Measurements from ENCODE around the gene UBE2V1. TPM values are rescaled to one million over a fixed set of nuclear protein-coding genes. Genes with fewer than 3 reads are reported as not detected.

Gene UBE2V1
- total and polyA plus RNA-seq, 2 donors (not counting 3 experiments of a cell fraction or from before 2014, with no cell fraction given) = 145 to 156 TPM

- H3K9me3 ChIP-seq (replicated peaks; ENCODE audit: control insufficient read depth, insufficient read depth, low read length) = no peaks in the 10 kb centered on the region
- H3K4me3 ChIP-seq (replicated peaks in 1 of 3; ENCODE audit: insufficient read depth in 1 of 3, low read depth in 1 of 3, low read length in 3 of 3) = no peak overlapping the region
- H3K4me1 ChIP-seq (ENCODE audit: control insufficient read depth, extremely low read depth, insufficient read depth, low read length) = peaks cover 7% of the 10 kb centered on the region
- BruUV-seq (replicated peaks) = no TSS peak
- no peak overlapping the region for H2AFZ ChIP-seq (ENCODE audit: low read depth, low read length)
- H3K9me1 ChIP-seq (replicated peaks; ENCODE audit: control insufficient read depth, extremely low read depth, insufficient read depth, low read length) = no peaks in the 10 kb centered on the region
- H4K20me1 ChIP-seq (replicated peaks; ENCODE audit: control insufficient read depth, extremely low read depth, insufficient read depth, low read length) = no peaks in the 10 kb centered on the region
- FAIRE-seq (no peak), DNase-seq (ENCODE audit: low read depth, low spot score) (no peak)
- dilution Hi-C loops (cut with MboI; ENCODE audit: extremely low pct_ligation_motif_present, low sequenced_read_pairs) (no loop called here), intact Hi-C loops (cut with micrococcal nuclease) (no loop called here)
- no peaks in the 10 kb centered on the region for H3K27me3 ChIP-seq (ENCODE audit: control insufficient read depth in 2 of 2, insufficient read depth in 2 of 2, low read length in 2 of 2)
- peaks cover 81% of the 10 kb centered on the region for H3K79me2 ChIP-seq (ENCODE audit: control insufficient read depth, insufficient read depth, low read length)
- H3K9ac ChIP-seq (replicated peaks; ENCODE audit: extremely low read depth, insufficient read depth, low read length) = no peak overlapping the region
- ChIA-PET POLR2A (interaction anchor here (1.0 kb wide), 1 partner anchor 14 kb away, joined by 4 read pairs; no protein-coding TSS in a partner anchor), CTCF (interaction anchor here (1.1 to 2.5 kb wide), 9 partner anchors 9 to 155 kb away, joined by 5 to 18 read pairs (median 8); no protein-coding TSS in a partner anchor)
- H3K27ac ChIP-seq (ENCODE audit: insufficient read depth, low read depth, low read length) = no peak overlapping the region
- H3K36me3 ChIP-seq (ENCODE audit: control insufficient read depth in 2 of 2, extremely low read depth in 1 of 2, insufficient read depth in 2 of 2, low read length in 2 of 2) = peaks cover 31 to 40% of the 10 kb centered on the region in 2 experiments
- TF ChIP-seq EZH2 (IDR thresholded peaks at IDR 0.05; ENCODE audit: borderline replicate concordance, low read depth, low read length, severe bottlenecking) = no peak
- peak; percentile 21 to 25 for TF ChIP-seq CTCF (IDR thresholded peaks at IDR 0.05; ENCODE audit: extremely low read depth in 1 of 2, insufficient read depth in 1 of 2, low read depth in 1 of 2, low read length in 2 of 2)
- TF ChIP-seq POLR2AphosphoS5 (IDR thresholded peaks at IDR 0.05; ENCODE audit: insufficient read depth, low read depth, low read length) = no peak
- TF ChIP-seq GATA2 (IDR thresholded peaks at IDR 0.05; ENCODE audit: insufficient read depth, insufficient read length, low read depth, low read length) = no peak
- no peak for TF ChIP-seq MYC (IDR thresholded peaks at IDR 0.05; ENCODE audit: low read depth, low read length)
- H3K4me2 ChIP-seq (ENCODE audit: insufficient read depth, low read length) = no peak overlapping the region
Observed at GRCh38 chr20:50133474-50134217, 20.7 kb upstream of the UBE2V1 start.

All from endothelial cell of umbilical vein (primary cell).